AG09309 (cell line): ENCODE data around the gene SBK1.

ENCODE experiments used
- DNase-seq: peaks from one replicate; pipeline ENCODE4 v3.0.0-alpha.2; 2010; ENCODE audit warnings: low read depth
- H3K4me3 ChIP-seq: 2 replicates; pipeline ENCODE4 v1.5.1; 2011; ENCODE audit warnings: mild to moderate bottlenecking, low read depth, low read length, moderate library complexity; ENCODE audit not compliant: control insufficient read depth
- CTCF ChIP-seq: IDR thresholded peaks from 2 replicates; pipeline ENCODE4 v1.5.1; 2011; ENCODE audit warnings: mild to moderate bottlenecking, low read depth, low read length, inconsistent platforms; ENCODE audit not compliant: insufficient read depth, control insufficient read depth; ENCODE audit errors: missing control alignments

Gene SBK1

GRCh38 chr16:28267356-28267755 is 25.0 kb upstream of the SBK1 start:
- no peak for TF ChIP-seq CTCF
- no peak for DNase-seq
- no peak overlapping the region for H3K4me3 ChIP-seq

- TF ChIP-seq CTCF, result no peak
- H3K4me3 ChIP-seq, result no peak overlapping the region
- DNase-seq, result no peak
Measured at GRCh38 chr16:28273511-28273910, 18.8 kb upstream of the SBK1 start.

- TF ChIP-seq CTCF, result no peak
- DNase-seq, result no peak
- H3K4me3 ChIP-seq, result no peak overlapping the region
Measured at GRCh38 chr16:28274676-28275075, 17.6 kb upstream of the SBK1 start.

GRCh38 chr16:28276301-28276700 is 16.0 kb upstream of the SBK1 start:
- TF ChIP-seq CTCF, result no peak
- DNase-seq, result no peak
- no peak overlapping the region for H3K4me3 ChIP-seq

GRCh38 chr16:28277537-28278388 is 14.6 kb upstream of the SBK1 start:
- peak; percentile 10 for DNase-seq
- TF ChIP-seq CTCF, result peak; percentile 92
- peak overlapping the region; percentile 43 for H3K4me3 ChIP-seq

GRCh38 chr16:28279006-28279405 is 13.3 kb upstream of the SBK1 start:
- H3K4me3 ChIP-seq, result no peak overlapping the region
- DNase-seq, result no peak
- no peak for TF ChIP-seq CTCF
